Middle frontal gyrus (tissue), 1 donor: ENCODE measurements around the gene ATXN10.

Experiments used
- DNase-seq: peaks from one replicate; pipeline ENCODE4 v3.0.0-alpha.2; 2015; ENCODE audit warnings: low spot score; ENCODE audit errors: extremely low spot score

The ATXN10 gene

GRCh38 chr22:45757068-45757467 is 85.4 kb downstream of the ATXN10 start:
- DNase-seq = no peak

DNA sequence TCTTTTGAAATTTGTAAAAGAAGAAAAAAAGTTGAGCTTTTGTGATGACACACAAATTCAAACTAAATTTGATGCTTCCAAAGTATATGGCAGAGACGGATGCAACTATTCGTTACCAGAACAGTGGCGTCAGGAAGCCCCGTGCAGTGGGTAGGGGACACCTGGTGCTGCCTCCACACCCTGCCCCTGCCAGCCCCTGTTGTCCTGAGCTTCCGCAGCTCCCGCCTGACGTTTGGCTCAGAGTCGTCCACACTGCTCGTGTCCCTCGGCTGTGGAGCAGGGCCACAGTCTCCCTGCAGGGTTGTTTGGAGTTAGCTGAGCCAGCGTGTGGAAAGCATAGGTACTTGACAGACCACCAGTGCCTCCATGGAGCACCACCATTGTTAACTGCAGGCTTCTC is 86.3 kb downstream of the ATXN10 start:
- no peak for DNase-seq

GRCh38 chr22:45758603-45759002 is 87.0 kb downstream of the ATXN10 start:
- DNase-seq = no peak

DNA sequence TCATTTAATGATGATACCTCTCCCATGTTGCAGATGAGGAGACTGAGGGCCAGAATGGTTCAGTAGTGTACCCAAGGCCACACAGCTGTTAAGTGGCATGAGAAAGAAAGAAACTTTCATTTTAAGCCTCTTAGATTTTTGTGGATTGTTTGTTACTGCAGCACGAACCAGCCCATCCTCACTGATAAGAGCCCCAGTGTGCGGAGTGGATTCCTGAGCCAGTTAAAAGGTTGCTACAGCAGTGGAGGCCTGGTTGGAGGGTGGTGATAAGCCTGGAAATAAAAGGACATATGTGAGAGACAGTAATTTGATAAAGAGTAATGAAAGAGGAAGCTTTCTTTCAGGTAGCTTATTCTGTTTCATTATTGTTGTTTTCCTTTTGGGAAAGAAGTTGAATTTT is 89.0 kb downstream of the ATXN10 start:
- DNase-seq = no peak

GRCh38 chr22:45762545-45763235 is 91.1 kb downstream of the ATXN10 start:
- no peak for DNase-seq

DNA sequence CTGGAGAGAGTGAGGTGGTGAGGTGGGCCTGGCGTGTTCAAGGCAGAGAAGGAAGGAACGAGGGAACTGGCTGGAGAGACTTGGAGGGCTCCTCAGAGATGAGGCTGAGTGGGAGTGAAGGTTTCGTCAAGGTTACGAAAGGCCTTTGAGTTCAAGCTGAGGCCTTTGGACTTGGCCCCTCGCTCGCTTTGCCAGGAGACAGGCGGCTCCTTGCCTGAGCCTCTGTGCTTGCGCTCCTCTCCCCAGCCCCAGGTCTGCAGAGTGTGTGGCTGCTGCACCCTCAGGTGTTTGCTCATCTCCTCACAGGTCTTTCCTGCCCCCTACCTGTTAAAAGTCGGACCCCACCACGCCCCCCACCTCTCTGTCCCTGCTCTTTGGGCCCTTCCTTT is 91.6 kb downstream of the ATXN10 start:
- DNase-seq = no peak

DNA sequence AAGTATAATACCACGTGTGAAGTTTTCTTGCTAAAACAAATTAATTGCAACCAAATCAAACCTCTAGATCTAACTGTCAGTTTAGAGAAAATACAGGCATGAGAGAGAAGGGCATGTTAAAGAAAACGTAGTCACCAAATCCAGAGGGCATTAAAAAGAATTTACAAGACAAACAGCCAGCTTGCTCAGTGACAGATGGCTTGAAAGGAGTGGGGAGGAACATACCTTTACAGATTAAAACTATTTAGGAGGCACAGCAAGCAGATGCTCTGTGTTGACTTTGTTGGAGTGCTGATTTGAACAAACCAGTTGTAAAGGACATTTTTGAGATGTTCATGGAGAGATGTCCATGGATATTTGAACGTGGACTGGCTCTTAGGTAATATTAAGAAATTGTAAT is 96.9 kb downstream of the ATXN10 start:
- no peak for DNase-seq

DNA sequence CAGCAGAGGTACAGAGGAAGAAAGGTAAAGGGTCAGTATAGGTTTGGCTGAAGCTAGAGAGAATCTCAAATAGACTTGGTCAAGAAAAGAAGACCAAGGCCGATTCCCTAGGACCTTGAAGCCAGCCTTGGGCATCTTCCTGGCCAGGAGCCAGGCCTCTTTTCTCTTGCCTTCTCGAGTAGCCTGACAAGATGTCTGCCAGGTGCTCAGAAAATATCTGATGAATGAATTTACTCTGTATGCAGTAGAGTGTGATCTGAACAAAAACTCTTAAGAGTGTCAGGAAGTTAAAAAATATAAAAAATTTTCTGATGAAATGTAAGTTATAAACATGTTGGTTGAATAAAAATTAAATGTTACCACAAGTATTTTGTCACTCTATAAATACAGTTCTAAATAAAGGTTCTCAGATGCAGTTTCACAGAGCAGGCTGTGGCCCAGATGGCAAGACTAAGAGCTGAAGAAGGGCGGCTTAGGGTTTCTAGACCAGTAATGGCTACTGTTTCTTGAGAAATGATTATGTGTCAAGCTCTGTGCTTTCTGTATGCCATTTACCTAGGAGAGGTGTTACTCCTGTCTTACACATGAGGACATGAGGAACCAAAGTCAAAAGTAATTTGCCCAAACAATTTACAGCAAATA is 98.1 kb downstream of the ATXN10 start:
- no peak for DNase-seq

DNA sequence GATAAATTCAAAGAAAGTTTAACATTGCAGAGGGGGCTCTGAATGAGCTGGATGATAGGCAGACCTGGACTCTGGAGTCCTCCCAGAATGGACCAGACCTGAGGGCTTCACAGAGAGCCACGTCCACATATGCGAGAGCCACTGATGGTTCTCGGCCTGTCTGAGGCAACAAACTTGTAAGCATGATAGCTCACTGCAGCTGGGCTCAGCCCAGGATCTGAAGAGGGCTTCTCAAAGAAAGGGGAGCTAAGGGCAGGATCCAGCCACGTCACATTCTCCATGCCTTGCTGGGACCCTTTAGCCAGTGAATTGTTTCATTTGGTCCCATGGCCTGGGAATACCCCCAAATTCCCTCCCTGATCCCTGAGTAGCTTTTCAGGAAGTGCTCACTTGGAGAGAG is 98.9 kb downstream of the ATXN10 start:
- DNase-seq = no peak

DNA sequence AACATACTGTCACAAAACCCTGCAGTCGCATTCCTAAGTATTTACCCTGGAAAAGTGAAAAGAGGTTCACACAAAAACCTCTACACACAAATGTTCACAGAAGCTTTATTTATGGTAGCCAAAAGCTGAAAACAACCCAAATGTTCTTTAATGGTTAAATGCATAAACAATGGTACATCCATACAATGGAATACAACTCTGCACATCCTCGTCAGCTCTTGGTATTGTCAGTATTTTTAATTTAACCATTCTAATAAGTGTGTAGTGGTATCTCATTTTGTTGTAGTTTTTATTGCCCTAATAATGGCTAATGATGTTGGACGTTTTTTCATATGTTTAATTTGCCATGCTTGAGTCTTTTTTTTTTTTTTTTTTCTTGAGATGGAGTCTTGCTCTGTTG is 99.4 kb downstream of the ATXN10 start:
- no peak for DNase-seq

DNA sequence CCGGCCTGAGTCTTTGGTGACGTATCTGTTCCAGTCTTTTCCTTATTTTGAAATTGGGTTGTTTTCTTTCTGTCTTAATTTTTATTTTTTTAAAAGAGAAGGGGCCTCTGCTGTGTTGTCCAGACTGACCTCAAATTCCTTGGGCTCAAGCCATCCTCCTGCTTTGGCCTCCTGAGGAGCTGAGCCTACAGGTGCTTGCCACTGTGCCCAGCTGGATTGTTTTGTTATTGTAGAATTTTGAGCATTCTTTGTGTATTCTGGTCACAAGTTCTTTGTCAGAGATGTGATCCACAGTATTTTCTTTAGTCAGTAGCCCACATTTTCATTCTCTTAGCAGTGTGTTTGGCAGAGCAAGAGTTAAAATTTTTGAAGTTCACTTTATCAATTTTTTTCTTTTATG is 100.1 kb downstream of the ATXN10 start:
- no peak for DNase-seq

GRCh38 chr22:45772743-45773142 is 101.1 kb downstream of the ATXN10 start:
- DNase-seq = no peak

- DNase-seq = no peak
Observed at GRCh38 chr22:45774001-45774670, 102.5 kb downstream of the ATXN10 start.

DNA sequence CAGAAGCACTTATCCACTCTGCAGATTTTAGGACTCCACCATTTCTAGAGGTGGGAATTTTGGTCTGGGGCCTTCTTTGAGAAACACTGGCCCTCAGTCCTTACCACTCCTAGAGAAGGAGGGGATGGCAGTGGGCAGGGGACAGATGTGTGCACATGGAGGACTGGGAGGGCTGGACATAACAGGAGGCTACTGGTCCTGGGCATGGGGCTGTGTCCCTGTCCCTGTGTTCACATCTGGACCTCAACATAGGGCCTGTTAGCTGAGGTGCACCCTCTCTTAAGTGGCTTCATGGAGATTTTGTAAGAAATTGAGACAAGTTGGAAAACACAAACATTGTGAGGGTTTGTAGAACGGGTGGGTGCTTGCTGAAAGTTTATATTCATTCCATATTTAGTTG is 103.4 kb downstream of the ATXN10 start:
- DNase-seq = no peak

DNA sequence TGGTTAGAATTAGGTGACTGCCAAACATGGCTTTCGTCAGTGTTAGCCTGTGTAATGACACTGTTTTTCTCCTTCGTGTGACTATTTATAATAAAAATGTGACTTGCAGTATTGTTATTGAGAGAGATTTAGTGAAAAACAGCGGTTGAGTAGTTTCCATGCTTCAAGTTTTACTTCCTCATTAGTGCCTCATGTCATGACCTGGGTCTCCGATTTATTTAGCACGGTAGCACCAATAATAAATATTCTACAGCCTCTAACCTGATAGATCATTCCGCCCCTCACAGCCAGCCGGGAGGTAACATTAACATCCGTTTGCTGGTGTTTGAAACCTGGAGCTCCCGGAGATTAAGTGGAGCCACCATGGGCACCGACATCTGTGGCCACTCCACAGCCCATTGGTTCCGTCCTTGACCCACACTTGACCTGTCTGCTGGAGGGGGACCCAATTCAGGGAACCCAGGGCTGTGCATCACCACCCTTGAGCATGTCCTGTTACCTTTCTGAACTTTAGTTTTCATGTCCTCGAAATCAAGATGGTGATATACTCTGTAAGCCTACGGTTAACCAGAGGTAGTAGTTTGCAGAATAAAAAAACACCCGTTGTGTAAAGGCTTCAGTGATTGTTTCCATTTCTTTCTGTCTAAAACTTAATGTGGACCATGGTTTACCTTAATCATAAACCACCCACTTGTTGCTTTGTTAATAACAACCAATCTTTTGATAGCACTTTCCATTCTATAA is 104.1 kb downstream of the ATXN10 start:
- DNase-seq = no peak

GRCh38 chr22:45776313-45776585 is 104.6 kb downstream of the ATXN10 start:
- no peak for DNase-seq

DNA sequence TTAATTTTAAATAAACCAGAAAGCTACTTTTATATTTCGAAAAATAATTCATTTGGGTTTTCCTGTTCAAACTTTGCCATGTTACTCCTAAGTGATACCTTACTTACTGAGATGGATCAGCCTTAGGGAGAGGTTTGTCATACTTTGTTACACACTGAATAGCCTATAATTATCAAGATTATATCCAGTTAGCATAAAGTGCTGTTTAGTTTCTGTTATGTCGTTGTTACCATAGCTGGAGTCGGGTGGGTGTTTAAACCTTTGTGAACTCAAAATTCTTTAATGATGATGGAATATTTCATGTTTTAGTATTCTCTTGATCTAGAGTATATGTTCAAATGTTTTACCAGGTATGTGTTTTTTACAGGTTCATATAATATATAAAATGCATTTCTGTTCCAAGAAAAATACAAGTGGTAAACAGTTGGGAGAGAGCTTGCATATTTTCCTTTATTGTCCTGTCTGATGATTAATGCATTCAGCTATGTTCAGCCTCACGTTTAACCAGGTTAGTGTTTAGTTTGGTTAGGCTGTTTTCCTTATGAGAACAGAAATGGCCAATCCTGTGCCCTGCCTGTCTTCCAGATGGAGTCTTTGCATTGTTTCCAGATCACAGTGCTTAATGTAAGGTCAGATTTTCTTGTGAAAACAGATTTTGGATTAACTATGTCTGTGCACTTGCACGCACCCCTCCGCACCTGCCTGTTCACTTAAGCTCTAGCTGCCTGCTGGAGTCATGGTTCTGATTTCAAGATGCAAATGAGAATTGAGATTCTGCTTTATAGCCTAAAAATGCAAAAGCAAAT is 105.6 kb downstream of the ATXN10 start:
- DNase-seq = no peak

DNA sequence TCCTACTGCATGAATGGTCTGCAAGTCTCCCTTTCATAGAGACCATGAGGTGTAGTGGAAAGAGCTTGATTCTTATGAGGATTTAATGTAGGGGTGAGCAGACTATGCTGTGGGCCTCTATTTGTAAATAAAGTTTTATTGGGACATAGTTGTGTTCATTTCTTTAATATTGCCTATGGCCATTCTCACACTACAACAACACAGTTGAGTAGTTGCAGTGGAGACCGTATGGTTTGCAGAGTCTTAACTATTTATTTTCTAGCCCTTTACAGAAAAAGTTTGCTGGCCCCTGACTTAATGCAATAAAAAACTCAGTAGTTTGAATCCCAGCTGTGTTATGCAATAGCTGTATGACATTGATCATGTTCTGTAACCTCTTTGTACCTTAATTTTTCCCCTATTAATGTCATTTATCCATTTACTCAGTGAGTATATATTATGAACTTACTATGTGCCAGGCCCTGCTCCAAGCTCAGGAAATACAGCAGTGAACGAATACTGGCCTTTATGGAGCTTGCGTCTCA is 106.3 kb downstream of the ATXN10 start:
- no peak for DNase-seq

DNA sequence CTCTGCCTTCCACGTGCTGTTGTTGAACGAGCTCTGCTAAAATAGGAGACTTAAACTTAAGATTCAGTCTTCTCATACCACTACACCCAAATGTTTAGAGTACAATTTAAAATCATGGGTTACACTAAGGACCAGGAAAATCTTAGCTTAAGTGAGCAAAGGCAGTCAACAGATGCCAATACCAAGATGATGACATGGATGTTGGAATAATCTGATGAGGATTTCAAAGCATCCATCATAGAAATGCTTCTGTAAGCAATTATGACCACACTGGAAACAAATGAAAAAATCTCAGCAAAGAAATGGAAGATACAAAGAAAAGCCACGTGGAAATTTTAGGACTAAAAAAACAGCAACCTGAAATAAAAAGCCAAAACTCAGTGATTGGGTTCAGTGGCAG is 109.8 kb downstream of the ATXN10 start:
- DNase-seq = no peak

DNA sequence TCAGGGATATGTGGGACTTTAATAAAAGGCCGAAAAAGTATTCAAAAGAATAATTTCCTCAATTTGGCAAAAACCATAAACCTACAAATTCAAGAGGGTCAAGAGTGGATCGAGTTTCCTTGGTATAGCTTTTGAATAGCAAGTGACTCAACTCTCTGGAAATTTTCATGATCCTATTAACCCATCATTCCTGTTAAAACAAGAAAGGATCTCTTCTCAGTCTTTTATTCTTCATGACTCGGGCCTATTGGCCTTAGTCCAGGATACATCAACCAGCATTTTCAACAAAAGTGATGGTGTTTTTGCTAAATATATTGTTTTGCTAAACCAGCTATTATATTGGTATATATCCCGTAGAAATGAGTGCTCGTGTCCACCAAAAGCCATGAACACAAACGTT is 110.3 kb downstream of the ATXN10 start:
- no peak for DNase-seq

- DNase-seq = no peak
Observed at GRCh38 chr22:45783021-45783420, 111.4 kb downstream of the ATXN10 start.
